ENCODE measurements around the gene LAMB3. TPM values are rescaled to one million over a fixed set of nuclear protein-coding genes. Genes with fewer than 3 reads are reported as not detected.

LAMB3 gene
- total and polyA plus RNA-seq, 8 donors, result 1.4 to 25.8 (median 3.4) TPM

DNA sequence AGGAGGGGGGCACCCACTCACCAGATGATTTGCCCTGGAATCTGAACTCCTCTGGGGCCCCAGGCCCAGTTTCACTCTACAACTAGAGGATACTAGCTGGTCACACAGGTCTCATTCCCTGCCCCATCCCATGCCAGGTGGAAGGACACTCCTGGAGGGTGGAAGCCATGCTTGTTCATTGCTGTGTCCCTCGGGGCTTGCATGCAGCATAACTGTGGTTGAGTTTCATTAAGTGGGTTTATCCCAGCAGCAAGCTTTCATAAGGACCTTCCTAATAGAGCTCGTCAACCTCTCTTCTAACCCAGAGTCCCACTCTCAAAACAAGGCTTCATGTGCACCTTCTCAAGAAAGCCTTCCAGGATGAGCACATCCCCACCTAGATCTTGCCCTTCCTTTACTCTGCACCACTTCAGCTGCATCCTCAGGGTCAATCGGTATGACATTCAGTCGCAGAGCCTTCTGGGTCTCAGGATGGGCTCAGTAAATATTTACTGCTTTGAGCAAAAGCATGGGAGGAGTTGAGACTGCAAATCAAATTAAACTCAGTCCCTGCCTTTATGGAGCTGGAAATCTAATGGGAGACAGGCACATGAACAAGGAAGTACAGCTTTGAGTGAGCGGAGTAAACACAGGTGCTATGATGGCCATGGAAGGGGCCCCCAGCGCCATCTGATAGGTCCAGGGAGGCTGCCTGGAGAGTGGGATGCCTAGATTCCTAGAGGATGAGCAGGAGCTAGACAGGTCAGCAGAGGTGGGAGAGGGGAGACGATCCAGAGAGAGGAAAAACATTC lies 32.3 kb downstream of the LAMB3 start:
- intact Hi-C loops (cut with DNase I), result loop anchor here in 1 of 3 donors (5.0 kb wide), 1 partner anchor 183 kb away; no protein-coding TSS in a partner anchor

DNA sequence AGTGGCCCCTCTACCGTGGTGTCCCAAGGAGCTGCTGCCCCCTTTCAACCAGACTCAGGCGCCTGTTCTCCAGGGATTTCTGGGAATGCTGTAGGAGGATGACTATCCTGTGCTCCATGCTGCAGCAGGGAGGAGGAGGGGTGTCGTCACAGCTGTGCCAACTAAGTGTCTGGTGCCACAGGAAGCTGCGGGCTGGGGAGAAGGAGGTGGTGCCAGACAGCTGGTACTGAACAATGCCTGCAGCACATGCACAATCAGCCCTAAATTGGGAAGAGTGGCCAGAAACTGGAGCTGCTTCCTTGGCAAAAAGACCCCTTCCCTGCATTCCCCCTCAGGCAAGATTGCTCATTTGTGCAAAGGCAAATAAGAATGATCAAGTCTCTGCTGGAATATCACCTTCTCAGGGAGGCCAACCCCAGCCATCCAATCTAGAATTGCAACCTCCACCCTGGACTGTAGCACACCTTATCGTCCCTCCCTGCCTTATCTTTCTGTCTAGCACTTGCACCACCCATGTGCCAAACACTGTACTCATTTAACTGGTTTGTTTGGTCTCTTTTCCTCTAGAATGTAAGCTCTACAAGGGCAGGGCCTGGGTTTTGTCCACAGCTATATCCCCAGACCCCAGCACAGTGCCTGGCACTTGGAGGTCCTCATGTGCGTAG lies 33.3 kb downstream of the LAMB3 start:
- DNase-seq (peak in 1 of 6 donors; percentile 44), ATAC-seq (peak in 1 of 4 donors; percentile 39), FAIRE-seq (no peak)

More for the DNA sequence above, 32.3 kb downstream of the LAMB3 start:
- H3K4me1 ChIP-seq, result no peaks in the 10 kb centered on the region
- TF ChIP-seq, protein P1, sequence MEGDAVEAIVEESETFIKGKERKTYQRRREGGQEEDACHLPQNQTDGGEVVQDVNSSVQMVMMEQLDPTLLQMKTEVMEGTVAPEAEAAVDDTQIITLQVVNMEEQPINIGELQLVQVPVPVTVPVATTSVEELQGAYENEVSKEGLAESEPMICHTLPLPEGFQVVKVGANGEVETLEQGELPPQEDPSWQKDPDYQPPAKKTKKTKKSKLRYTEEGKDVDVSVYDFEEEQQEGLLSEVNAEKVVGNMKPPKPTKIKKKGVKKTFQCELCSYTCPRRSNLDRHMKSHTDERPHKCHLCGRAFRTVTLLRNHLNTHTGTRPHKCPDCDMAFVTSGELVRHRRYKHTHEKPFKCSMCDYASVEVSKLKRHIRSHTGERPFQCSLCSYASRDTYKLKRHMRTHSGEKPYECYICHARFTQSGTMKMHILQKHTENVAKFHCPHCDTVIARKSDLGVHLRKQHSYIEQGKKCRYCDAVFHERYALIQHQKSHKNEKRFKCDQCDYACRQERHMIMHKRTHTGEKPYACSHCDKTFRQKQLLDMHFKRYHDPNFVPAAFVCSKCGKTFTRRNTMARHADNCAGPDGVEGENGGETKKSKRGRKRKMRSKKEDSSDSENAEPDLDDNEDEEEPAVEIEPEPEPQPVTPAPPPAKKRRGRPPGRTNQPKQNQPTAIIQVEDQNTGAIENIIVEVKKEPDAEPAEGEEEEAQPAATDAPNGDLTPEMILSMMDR (IDR thresholded peaks at IDR 0.05), result no peak
- FAIRE-seq (no peak), ATAC-seq (no peak), DNase-seq (peak in 1 of 6 donors; percentile 25)
- WGBS, 2 donors, result 89 to 94% methylated on average over 7 of the region's 7 CpGs
- no peak overlapping the region for H3K4me3 ChIP-seq
- H3K9me3 ChIP-seq, result no peaks in the 10 kb centered on the region
- H3K27me3 ChIP-seq, result no peaks in the 10 kb centered on the region
- H3K36me3 ChIP-seq, result no peaks in the 10 kb centered on the region
- H3K27ac ChIP-seq, result no peak overlapping the region

DNA sequence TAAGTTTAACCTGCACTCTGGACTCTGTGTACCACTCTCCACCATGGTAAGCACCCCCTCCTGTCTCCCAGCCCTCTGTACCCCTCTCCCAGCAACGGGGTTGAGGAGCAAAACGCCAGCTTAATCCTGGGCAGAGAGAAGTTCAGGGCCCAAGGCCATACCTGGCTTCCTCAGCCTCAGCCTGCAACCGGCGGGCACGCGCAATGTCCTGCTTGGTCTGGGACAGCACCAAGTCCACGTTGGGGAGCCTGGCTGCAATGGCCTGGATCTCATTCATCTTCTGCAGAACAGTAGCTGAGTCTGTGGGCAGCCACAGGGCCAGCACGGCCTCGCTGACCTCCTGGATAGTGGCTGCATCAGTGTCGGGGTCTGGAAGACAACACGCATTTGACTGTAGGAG lies 33.9 kb downstream of the LAMB3 start:
- WGBS, 2 donors, result 92 to 96% methylated on average over 11 of the region's 11 CpGs
- Histone ChIP-seq H3K27me3 (no peaks in the 10 kb centered on the region), H3K4me3 (no peak overlapping the region), H3K4me1 (no peaks in the 10 kb centered on the region), H3K27ac (no peak overlapping the region), H3K9me3 (no peaks in the 10 kb centered on the region), H3K36me3 (no peaks in the 10 kb centered on the region)
- intact Hi-C loops (cut with DNase I), result loop anchor here in 1 of 3 donors (5.0 kb wide), 1 partner anchor 181 kb away; no protein-coding TSS in a partner anchor
- ATAC-seq (no peak), FAIRE-seq (no peak), DNase-seq (no peak)
- TF ChIP-seq, protein P1 (IDR thresholded peaks at IDR 0.05), result no peak

More for the DNA sequence above, 33.3 kb downstream of the LAMB3 start:
- Histone ChIP-seq H3K9me3 (no peaks in the 10 kb centered on the region), H3K27me3 (no peaks in the 10 kb centered on the region), H3K4me3 (no peak overlapping the region), H3K4me1 (no peaks in the 10 kb centered on the region), H3K27ac (no peak overlapping the region), H3K36me3 (no peaks in the 10 kb centered on the region)
- intact Hi-C loops (cut with DNase I), result loop anchor here in 1 of 3 donors (5.0 kb wide), 1 partner anchor 182 kb away; no protein-coding TSS in a partner anchor
- TF ChIP-seq, protein P1 (IDR thresholded peaks at IDR 0.05), result no peak
- 74% methylated on average over 6 of the region's 6 CpGs for WGBS, 2 donors

DNA sequence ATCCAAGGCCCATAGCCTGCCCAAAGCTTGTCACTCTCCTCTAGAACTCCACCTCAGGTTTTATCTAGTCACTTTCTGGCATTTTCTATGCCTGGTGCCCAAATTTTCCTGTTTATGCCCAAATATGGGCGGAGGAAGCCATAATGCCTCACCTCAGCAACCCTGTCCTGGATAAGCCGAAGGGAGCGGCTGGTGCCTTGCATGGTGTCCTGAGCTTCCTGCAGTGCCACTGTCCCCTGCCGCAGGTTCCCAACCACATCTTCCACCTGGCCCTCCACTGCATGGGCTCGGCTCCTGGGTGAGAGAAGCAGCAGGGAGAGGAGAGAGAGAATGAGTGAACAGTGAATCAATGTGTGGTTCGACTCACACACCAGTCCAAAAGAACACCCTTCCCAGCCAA lies 34.5 kb downstream of the LAMB3 start:
- Histone ChIP-seq H3K9me3 (no peaks in the 10 kb centered on the region), H3K4me3 (no peak overlapping the region), H3K4me1 (no peaks in the 10 kb centered on the region), H3K36me3 (no peaks in the 10 kb centered on the region), H3K27ac (no peak overlapping the region), H3K27me3 (no peaks in the 10 kb centered on the region)
- FAIRE-seq (no peak), DNase-seq (peak in 1 of 6 donors; percentile 16), ATAC-seq (no peak)
- WGBS, 2 donors, result 90 to 95% methylated on average over 6 of the region's 6 CpGs
- TF ChIP-seq, protein P1 (IDR thresholded peaks at IDR 0.05), result no peak
- intact Hi-C loops (cut with DNase I), result loop anchor here in 1 of 3 donors (5.0 kb wide), 1 partner anchor 180 kb away; no protein-coding TSS in a partner anchor
